GM18951 (cell line): Measurements from ENCODE around the gene TRIM7.
"Not testable (repeated sequence)": the region's sequence is repeated elsewhere in the genome, so short reads cannot be mapped to it uniquely, and the experiment has no call there.

ENCODE experiments used
- POLR2A ChIP-seq: IDR thresholded peaks from 4 replicates; pipeline ENCODE4 v1.6.1; 2011; ENCODE audit warnings: mild to moderate bottlenecking; ENCODE audit not compliant: insufficient read length, insufficient read depth; ENCODE audit errors: extremely low read depth
- in situ Hi-C: fragments of 300-500 bp; cut with MboI; formaldehyde crosslinking; loops from one replicate; pipeline ENCODE4 v1.12.0; 2022; ENCODE audit warnings: low sequenced_read_pairs, mixed read lengths, inconsistent platforms; ENCODE audit not compliant: unreplicated experiment

TRIM7 gene

DNA sequence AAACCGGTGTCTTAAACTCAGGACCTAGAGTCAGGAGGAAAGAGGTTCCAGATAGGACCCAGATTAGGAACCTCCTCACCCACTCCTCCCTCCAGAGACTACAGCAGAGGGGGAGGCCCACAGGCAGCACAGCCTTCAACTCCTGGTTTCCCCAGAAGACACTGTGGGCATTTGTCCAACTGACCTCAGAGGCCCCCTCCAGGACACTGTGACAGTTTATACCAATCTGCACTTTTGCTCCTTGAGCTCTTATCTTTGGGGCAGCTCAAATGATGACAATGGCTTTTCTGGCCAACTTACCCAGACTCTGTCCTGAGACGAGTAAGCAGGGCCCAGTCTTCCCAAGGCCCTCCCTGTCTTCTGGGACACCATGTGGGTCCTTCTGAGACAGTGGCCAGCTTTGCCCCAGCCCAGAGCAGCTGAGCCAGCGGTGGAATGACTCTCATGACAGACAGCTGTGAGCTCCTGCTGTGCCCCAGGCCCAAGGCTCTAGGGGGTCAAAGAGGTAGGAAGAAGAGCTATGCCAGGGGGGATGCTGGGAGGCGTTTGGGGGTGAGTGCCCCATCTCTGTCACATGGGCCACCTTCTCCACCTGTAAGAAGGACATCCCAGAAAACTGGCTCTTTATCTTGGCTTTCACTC is 43.3 kb downstream of the TRIM7 start:
- in situ Hi-C loops, result no loop called here
- no peak for TF ChIP-seq POLR2A

DNA sequence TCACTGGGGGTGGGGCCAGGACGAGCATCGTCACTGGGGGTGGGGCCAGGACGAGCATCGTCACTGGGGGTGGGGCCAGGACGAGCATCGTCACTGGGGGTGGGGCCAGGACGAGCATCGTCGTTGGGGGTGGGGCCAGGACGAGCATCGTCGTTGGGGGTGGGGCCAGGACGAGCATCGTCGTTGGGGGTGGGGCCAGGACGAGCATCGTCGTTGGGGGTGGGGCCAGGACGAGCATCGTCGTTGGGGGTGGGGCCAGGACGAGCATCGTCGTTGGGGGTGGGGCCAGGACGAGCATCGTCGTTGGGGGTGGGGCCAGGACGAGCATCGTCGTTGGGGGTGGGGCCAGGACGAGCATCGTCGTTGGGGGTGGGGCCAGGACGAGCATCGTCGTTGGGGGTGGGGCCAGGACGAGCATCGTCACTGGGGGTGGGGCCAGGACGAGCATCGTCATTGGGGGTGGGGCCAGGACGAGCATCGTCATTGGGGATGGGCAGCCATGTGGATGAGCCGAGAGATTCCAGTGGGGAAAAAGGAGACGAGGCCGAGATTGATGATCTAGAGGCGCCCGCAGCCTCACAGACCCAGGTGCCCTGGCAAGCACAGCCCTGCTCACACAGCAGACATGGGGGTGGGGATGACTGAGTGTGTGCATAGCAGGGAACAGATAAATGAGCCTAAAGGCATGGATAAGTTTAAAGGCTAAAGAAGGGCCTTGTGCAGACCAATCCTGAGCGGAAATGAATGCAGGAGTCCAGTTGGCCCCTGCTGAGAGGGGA is 44.1 kb downstream of the TRIM7 start:
- in situ Hi-C loops, result not testable (repeated sequence)

DNA sequence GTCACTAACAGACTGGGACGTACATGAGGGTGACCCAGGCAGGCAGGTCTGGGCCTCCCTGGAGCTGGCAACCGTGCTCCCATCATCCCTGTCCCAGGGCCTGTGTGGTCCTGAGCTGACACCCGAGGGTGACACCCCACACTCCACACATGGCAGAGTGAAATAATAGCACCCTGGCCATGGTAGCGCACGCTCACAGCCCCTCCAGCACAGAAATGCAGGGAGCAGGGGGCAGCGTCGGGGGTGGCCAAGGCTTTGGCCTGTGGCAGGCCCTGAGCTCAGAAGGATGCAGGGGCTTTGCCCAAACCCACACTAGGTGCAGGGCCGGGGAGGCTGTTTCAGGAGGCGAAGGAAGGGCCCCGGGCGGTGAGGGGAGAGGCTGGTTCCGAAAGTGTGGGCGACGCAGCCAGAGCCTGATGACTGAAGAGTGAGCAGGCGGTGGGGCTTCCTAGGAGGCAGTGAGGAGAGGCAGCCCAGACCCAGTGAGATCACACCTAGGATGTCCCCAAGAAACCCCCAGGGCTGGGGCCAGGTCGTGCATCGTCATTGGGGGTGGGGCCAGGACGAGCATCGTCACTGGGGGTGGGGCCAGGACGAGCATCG is 44.7 kb downstream of the TRIM7 start:
- in situ Hi-C loops, result no loop called here
- TF ChIP-seq POLR2A, result no peak

DNA sequence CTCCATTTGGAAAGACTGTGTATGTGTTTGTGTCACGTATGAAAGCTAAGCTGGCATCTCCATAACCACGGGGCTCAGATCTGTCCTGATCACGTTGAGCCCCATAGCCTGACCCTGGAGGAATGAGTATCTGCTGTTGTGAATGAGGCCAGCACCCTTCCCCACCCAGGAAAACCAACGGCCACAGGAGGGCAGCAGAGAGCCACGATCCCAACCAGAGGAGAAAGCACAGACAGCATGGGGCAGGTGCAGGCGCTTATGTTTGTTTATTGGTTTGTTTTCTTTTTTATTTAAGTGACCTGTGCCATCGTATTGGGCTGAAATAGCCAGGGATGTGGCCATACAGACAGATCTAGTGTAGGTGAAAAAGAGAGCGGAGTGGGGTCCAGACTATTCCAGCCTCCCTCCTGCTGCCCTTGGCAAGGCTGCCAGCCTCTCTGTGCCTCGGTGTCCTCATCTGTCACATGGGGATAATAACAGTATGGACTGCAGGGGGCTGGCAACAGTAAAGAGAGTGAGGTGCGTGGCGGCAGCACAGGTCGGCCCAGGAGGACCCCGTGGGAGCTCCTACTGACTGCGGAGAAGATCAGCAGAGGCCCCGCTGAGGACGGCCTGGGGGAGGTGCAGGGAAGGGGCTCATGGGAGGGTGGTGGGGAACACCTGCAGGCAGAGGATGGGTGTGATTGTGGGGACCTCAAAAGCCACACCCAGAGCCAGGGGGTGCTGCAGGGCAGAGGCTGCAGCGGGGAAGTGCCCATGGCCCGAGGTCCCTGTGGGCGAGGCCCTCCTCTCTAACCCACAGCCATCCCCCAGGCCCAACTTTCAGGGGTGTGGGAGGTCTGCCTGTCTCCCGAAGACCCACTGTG is 45.5 kb downstream of the TRIM7 start:
- in situ Hi-C loops, result no loop called here
- no peak for TF ChIP-seq POLR2A

DNA sequence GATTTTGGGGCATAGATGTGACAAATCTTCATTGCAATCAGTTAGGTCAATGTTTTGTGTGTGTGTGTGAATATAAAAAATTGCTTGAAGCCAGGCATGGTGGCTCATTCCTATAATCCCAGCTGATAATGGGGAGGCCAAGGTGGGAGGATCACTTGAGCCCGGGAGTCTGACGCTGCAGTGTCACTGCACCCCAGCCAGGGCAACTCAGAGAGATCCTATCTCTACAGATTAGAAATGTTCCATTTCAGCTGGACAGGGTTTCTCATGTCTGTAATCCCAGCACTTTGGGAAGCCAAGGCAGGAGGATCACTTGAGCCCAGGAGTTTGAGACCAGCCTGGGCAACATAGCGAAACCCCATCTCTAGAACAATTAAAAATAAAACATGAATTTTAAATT is 46.1 kb downstream of the TRIM7 start:
- no peak for TF ChIP-seq POLR2A
- in situ Hi-C loops, result no loop called here

DNA sequence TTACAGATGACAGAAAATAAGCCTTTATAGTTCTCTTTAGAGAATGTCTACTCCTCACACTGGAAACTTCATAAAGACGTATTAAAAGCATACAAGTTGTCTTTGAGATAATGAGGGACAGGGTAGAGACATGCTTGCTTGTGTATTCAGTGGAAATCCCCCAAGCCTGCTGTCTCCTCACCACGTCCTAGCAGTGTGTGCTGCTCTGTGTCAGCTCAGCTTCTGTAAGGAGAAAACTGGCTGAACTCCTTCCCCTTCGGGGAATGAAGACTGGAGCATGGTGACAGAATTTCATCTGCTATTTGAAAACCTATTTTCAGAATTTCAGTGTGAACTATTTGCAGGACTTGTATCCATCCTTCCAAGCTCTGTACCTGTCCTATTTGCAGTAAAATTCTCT is 48.2 kb downstream of the TRIM7 start:
- in situ Hi-C loops, result no loop called here
- no peak for TF ChIP-seq POLR2A

DNA sequence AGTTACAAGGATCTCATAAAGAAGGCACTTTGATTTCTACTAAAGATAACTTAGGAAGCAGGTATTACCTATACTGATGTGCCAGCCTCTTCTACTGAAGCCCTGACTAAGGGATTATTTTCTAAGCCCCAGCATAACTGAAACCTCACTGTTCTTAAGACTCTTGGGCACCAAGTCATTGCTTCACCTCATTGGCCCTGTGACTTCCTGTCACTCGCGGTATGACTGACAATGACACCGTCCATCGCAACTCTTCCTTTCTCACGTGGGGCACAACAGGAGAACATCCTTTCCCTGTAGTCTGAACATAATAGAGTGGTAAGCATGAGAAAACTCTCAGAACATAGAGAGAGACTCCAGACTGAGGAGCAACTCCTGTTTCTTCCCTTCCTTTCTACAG is 51.2 kb downstream of the TRIM7 start:
- in situ Hi-C loops, result no loop called here
- no peak for TF ChIP-seq POLR2A

DNA sequence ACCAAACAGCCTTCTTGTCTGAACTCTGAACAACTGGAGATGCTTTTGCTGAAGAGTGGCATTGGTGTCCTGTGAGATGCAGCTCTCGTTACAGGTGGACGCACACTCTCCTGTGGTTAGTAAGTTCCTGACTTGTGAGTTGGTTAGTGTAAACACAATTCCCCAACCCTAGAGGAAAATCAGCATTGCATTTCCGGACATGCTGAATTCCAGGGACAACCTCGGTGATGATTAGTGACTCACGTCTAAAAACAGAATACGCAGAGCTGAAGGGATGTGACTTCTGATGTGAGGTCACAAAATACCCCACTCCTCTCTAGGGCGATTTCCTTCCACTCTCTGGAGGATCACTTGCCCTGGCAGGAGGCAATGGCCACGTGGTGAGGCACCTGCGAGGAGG is 52.6 kb downstream of the TRIM7 start:
- TF ChIP-seq POLR2A, result no peak
- in situ Hi-C loops, result no loop called here

DNA sequence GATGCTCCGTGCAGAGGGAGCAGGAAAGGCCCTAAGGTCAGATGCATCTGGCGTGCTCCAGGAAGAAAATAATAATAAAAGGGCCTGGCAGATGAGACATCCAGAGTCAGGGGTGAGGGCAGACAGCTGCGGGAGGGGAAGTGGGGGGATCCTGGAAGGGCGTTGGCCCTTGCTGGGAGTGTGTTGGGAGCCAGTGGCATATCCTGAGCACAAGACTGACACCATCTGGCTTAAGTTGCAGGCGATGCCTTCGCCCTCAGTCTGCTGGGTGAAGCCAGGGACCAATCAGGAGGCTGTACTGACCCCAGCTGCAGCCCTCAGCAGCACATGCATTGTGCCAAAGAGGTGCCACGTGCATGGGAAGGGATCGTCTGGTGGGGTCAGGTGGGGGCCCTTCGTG is 53.9 kb downstream of the TRIM7 start:
- TF ChIP-seq POLR2A, result no peak
- in situ Hi-C loops, result no loop called here

DNA sequence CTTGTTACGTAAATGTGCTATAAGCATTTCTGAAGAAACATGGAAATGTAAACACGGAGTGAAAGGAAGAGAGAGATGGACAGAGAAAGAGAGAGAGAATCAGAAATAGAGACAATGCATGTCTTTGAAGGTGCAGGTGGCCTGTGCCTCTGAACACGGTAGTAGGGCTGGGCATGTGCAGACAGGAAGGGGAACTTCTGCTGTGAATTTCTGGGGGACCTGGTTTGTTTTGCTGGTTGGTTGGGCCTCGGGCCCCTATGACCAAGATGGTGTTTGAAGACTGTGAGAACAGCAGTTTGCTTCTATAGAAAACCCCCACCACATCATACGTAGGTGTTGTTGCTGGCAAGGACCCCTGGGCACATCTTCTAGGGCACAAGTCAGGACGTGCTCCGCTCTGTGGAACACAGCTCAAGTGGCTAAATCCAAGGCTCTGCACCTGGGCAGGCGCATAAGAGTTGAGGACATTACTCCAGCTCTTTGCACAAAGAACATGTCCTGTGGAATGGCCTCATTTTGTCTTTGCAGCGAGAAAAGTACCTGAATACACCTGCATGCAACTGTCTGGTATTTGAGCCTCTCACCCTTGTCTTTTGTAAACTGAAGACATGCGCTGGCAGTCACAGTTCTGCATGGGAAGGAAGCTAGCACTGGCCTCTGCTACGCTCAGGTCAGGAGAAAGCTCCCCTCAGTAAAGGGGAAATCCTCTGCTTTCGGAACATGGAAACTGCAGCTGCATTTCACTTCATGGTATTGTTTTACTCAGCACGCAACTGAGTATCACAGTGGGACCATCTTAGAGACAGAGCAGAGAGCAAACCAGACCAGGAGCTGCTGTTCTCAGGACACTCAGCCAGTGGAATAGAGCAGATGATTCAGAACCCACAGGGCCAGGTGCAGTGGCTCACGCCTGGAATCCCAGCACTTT is 54.9 kb downstream of the TRIM7 start:
- in situ Hi-C loops, result no loop called here
- no peak for TF ChIP-seq POLR2A

DNA sequence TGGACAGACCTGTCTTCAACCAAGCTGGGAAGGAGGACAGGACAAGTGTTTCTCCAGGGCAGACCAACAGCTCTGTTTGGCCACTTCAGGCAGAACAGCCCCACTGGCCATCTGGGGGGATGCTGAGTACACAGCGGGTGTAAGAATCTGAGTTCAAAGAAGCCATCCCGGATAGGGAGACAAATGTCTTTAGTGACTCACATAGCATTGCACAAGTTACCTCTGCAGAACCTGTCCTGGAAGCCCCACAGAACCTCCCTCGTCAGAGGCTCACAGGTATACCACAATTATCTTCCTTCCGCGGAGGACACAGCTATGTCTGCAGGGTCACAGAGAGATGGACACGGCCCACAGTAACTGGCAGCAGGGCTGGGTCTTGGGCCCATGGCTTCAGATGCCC is 55.6 kb downstream of the TRIM7 start:
- in situ Hi-C loops, result no loop called here
- no peak for TF ChIP-seq POLR2A

DNA sequence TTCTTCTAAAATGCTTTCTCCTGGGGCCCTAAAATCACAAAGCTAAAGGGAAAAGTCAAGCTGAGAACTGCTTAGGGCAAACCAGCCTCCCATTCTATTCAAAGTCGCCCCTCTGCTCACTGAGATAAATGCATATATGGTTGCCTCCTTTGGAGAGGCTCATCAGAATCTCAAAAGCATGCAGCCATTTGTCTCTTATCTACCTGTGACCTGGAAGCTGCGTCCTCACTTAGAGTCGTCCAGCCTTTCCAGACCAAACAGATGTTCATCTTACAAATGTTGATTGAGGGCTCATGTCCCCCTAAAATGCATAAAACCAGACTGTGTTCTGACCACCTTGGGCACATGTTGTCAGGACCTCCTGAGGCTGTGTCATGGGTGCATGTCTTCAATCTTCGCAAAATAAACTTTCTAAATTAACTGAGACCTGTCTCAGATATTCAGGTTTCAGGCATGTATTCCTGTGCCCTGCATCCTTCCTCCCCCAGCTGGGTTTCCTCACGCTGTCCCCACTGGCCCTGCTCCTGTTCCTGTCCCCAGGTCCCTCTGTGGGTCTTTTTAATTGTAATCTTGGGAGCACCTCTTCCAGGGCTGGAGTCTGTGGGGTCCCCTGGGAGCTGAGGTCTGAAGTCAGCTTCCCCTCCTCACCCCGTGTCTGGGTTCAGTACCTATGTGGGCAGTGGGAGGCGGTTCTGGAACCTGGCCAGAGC is 57.9 kb downstream of the TRIM7 start, which contains the start of gene OR2V2:
Gene OR2V2, plus strand, starts transcription at position 660 of the 710 bp plus-strand sequence. CDS start 7,357 bp downstream, outside the sequence.
- in situ Hi-C loops, result not testable (repeated sequence)
